Neural crest cell (in vitro differentiated cells): Measurements from ENCODE around the gene ZNF423. TPM values are rescaled to one million over a fixed set of nuclear protein-coding genes. Genes with fewer than 3 reads are reported as not detected.

Source experiments
- DNase-seq: peaks from one replicate; pipeline ENCODE4 v3.0.0; 2021; ENCODE audit warnings: low read depth, mixed read lengths, low spot score
- H3K27ac Mint-ChIP-seq: one replicate; pipeline ENCODE4 v1.8.0; 2021; ENCODE audit warnings: mild to moderate bottlenecking, mixed read lengths; ENCODE audit not compliant: unreplicated experiment
- H3K27me3 Mint-ChIP-seq: 2 replicates; pipeline ENCODE4 v1.8.0; 2021; ENCODE audit warnings: low read depth, mild to moderate bottlenecking, mixed read lengths
- H3K36me3 Mint-ChIP-seq: 2 replicates; pipeline ENCODE4 v1.8.0; 2021; ENCODE audit warnings: low read depth, mild to moderate bottlenecking, mixed read lengths
- H3K4me1 Mint-ChIP-seq: 2 replicates; pipeline ENCODE4 v1.8.0; 2021; ENCODE audit warnings: mixed read lengths
- H3K4me3 Mint-ChIP-seq: one replicate; pipeline ENCODE4 v1.8.0; 2021; ENCODE audit warnings: mild to moderate bottlenecking, mixed read lengths
- H3K9me3 Mint-ChIP-seq: 2 replicates; pipeline ENCODE4 v1.8.0; 2021; ENCODE audit warnings: mixed read lengths
- total RNA-seq: library from RNA; stranded (reverse); gene quantifications from 2 replicates; pipeline ENCODE4 v1.2.1, GENCODE V29; 2021
- TF ChIP-seq, protein P1 (sequence below): fragments of 200-600 bp; sonication (generic); conservative IDR thresholded peaks from 2 replicates; pipeline ENCODE4 v1.5.0; 2021; ENCODE audit warnings: antibody characterized with exemption, mild to moderate bottlenecking

Gene ZNF423
- total RNA-seq, 1 donor from 2014 or later, result 55.4 TPM

DNA sequence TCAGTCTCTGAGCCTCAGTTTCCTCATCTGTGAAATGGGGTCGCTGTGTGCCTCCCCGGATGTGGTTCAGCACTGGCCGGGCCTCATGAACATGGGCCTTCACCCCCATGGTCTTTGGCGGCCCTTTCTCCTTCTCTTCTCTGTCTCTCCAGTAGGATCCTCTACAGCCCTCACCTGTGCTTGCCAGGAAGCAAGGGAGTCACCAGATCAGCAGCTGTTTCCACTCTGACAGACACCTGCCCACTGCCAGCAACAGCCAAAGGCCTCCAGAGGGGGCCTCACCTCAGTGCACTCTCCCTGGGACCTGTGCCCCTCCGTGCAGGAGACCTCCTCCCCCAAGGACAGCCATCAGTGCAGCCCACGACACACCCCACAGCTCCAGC is 392.9 kb downstream of the ZNF423 start:
- Mint-ChIP-seq H3K9me3 (no peaks in the 10 kb centered on the region), H3K27me3 (peaks cover 27% of the 10 kb centered on the region)
- DNase-seq, result no peak

DNA sequence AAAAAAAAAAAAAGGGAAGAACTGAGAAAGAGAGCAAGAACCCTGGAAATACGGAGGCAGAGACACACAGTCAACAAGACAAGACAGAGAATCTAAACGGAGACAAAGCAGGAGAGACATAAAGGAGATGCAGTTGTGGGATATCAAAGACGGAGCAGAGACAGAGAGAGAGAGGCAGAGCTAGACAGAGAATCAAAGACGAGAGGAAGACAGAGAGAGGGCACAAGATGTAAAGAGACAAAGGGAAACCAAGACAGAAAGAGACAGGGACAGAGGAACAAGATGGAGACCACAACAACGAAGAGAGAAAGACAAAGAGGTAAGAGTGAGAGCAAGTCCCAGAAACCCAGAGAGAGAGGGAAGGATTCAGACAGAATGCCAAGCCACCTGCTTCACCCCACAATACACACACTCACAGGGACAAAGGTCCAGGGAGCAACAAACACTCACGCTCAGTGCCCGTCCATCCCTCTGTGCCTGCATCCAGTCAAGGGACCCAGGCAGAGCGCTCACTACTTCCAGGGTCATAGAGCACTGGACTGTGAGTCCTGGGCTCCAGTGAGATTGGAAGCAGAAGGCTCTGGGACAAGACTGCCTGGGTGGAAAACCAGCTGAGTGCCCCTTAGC is 393.4 kb downstream of the ZNF423 start:
- H3K4me3 Mint-ChIP-seq, result no peak overlapping the region
- peaks cover 33% of the 10 kb centered on the region for H3K4me1 Mint-ChIP-seq
- TF ChIP-seq, protein P1, sequence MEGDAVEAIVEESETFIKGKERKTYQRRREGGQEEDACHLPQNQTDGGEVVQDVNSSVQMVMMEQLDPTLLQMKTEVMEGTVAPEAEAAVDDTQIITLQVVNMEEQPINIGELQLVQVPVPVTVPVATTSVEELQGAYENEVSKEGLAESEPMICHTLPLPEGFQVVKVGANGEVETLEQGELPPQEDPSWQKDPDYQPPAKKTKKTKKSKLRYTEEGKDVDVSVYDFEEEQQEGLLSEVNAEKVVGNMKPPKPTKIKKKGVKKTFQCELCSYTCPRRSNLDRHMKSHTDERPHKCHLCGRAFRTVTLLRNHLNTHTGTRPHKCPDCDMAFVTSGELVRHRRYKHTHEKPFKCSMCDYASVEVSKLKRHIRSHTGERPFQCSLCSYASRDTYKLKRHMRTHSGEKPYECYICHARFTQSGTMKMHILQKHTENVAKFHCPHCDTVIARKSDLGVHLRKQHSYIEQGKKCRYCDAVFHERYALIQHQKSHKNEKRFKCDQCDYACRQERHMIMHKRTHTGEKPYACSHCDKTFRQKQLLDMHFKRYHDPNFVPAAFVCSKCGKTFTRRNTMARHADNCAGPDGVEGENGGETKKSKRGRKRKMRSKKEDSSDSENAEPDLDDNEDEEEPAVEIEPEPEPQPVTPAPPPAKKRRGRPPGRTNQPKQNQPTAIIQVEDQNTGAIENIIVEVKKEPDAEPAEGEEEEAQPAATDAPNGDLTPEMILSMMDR, result no peak
- no peaks in the 10 kb centered on the region for H3K9me3 Mint-ChIP-seq
- H3K27ac Mint-ChIP-seq, result no peak overlapping the region
- no peaks in the 10 kb centered on the region for H3K36me3 Mint-ChIP-seq
- DNase-seq, result no peak
- peaks cover 27% of the 10 kb centered on the region for H3K27me3 Mint-ChIP-seq

More for the DNA sequence above, 392.9 kb downstream of the ZNF423 start:
- H3K36me3 Mint-ChIP-seq, result no peaks in the 10 kb centered on the region
- H3K27ac Mint-ChIP-seq, result peak overlapping the region; percentile 24
- H3K4me1 Mint-ChIP-seq, result peaks cover 33% of the 10 kb centered on the region
- TF ChIP-seq, protein P1, result no peak
- no peak overlapping the region for H3K4me3 Mint-ChIP-seq

DNA sequence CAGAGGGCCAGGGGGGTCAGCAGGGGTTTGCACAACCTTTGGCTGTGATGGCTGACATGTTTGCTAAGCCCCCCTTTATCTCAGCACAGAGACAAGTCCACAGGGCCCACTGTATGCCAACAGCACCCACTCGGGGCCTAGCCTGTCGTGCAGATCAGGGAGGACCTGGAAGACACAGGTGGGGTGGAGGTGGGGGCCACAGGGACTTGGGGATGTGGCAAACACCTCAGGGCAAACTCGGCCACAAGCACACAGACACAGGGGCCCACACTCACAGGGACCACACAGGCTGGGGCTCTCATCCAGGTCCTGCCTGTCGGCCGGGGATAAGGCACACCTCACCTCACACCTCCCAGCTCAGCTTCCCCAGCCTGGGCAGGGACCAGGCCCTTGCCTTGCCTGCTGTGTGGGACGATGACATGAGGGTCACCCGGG is 394.4 kb downstream of the ZNF423 start:
- TF ChIP-seq, protein P1, result no peak
- peaks cover 33% of the 10 kb centered on the region for H3K4me1 Mint-ChIP-seq
- H3K27ac Mint-ChIP-seq, result no peak overlapping the region
- no peak for DNase-seq
- no peaks in the 10 kb centered on the region for H3K36me3 Mint-ChIP-seq
- peaks cover 26% of the 10 kb centered on the region for H3K27me3 Mint-ChIP-seq
- H3K4me3 Mint-ChIP-seq, result no peak overlapping the region
- no peaks in the 10 kb centered on the region for H3K9me3 Mint-ChIP-seq

DNA sequence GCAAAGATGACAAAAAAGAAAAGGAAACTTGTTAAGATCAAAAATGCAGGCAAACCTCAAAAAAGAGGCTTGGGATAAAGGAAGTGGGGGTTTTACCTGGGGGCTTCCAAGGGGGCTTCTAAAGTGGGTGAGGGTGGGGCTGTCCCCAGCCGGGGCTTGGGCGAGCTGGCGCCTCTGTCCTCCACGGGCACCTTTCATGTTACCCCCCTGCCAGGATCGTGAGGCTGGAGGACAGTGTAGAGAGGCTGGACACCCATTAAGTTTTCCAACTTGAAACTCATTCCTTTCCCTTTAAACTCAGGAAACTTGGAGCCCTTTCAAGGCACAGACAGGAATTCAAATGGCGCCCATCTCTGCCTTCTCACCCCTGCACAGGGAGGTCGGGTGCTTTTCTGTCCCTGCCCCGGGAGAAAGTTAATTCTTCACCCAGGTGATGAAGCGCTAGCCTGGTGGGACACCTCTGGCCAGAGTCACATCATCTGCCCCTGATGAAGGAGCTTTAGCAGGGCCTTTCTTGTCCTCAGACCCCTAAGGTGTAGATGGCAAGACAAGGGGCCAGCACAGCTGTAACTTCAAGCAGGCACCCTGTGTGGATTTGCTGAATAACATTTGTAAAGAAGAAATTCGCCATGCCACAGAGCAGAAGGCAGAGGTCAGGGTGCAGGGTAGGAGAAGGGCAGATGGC is 395.0 kb downstream of the ZNF423 start:
- H3K27me3 Mint-ChIP-seq, result peaks cover 19% of the 10 kb centered on the region
- H3K9me3 Mint-ChIP-seq, result no peaks in the 10 kb centered on the region

DNA sequence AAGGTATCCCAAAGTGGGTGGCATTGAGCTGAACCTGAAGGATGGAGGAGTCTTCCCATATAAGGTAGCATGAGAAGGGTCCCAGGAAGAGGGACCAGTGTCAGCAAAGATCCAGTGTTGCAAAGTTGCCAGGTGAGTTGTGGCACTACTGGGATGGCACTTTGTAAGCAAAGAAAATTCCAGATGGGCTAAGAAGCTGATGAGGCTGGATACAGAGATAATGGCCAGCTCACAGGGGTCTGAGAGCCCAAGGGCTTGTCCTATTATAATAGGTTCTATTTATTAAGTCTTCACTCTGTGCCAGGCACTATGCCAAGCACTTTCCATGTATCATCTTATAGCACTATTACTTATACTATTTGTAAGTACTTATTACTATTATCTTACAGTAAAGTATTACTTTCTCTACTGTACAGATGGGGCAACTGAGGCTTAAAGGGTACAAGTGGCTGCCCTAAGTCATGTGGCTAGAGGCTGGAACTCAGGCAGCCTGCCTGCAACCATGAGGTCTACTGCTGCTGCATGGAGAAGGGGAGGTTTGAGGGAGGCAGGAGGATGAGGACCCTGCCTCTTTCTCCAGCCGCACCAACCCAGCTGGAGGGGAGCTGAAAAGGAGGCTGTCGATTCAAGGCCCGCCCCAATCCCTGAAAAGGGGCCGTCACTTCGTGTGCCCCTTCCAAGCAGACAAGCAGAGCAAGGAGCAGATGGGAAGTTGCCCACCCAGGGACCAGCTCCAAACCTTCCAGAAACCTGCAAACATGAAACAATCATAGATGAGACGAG is 395.8 kb downstream of the ZNF423 start:
- H3K36me3 Mint-ChIP-seq, result no peaks in the 10 kb centered on the region
- no peak overlapping the region for H3K27ac Mint-ChIP-seq
- peaks cover 12% of the 10 kb centered on the region for H3K27me3 Mint-ChIP-seq
- DNase-seq, result no peak
- peaks cover 29% of the 10 kb centered on the region for H3K4me1 Mint-ChIP-seq
- no peaks in the 10 kb centered on the region for H3K9me3 Mint-ChIP-seq
- no peak overlapping the region for H3K4me3 Mint-ChIP-seq
- TF ChIP-seq, protein P1, result no peak

More for the DNA sequence above, 395.0 kb downstream of the ZNF423 start:
- Mint-ChIP-seq H3K4me1 (peaks cover 29% of the 10 kb centered on the region), H3K36me3 (no peaks in the 10 kb centered on the region), H3K4me3 (no peak overlapping the region), H3K27ac (no peak overlapping the region)
- TF ChIP-seq, protein P1, result no peak
- no peak for DNase-seq
